Occipital lobe (tissue), 2 donors: ENCODE results near the gene RSAD2. TPM values are rescaled to one million over a fixed set of nuclear protein-coding genes. Genes with fewer than 3 reads are reported as not detected.
"Not testable (repeated sequence)": the region's sequence is repeated elsewhere in the genome, so short reads cannot be mapped to it uniquely, and the experiment has no call there.

ENCODE experiments used
- DNase-seq: peaks from one replicate; lab custom pipeline; 2025; lab: John Stamatoyannopoulos, UW
- total RNA-seq: library from RNA; depleted of rRNA; stranded (reverse); fragments of >200 nt; gene quantifications from one replicate; pipeline ENCODE4 v1.2.3, GENCODE V29; 2014

RSAD2 gene
- total RNA-seq = 6.9 TPM

- DNase-seq = no peak
These were observed at the start of gene RSAD2 for GRCh38 chr2:6877402-6878304. Gene RSAD2 (plus strand): TSS chr2:6877777. CDS start chr2:6877801, 24 bp downstream.

GRCh38 chr2:6828299-6828584 is 49.3 kb upstream of the RSAD2 start:
- DNase-seq = no peak

DNA sequence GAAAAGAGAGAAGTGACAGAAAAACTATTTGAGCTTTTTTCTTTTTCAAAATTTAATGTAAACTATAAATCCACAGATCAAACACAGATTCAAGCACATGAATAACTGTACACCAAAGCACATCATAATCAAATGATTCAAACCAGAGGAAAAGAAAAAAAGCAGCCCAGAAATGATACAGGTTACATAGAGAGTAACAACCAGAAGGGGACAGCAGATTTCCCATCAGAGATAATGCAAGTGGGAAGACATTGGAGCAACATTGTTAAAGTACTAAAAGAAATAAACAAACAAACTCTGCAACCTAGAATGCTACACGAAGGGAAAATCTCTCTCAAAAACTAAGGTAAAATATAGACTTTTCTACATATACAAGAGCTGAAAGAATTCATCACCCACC is 46.3 kb upstream of the RSAD2 start:
- no peak for DNase-seq

DNA sequence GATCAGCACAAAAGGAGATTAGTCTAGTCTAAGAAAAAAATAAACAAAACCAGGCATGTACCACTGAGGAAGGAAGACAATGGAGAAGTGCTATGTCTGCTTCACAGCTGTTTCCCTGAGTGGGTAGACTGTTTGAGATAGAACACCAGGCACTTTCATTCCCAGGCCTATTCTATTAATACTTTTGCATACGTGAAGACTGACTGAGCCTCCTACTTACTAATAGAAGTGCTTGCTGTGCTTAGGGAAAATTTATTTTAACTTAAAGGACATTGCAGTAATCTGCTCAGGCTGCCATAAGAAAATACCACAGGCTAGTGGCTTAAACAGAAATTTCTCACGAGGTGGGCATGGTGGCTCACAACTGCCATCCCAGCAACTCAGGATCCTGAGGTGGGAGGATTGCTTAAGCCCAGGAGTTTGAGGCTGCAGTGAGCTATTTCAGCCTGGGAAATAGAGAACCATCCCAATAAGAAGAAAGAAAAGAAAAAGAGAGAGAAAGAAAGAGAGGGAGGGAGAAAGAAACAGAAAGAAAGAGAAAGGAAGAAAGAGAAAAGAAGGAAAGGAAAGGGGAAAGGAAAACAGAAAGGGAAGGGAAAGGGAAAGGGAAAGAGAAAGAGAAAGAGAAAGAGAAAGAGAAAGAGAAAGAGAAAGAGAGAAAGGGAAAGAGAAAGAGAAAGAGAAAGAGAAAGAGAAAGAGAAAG is 44.8 kb upstream of the RSAD2 start:
- no peak for DNase-seq

- no peak for DNase-seq
These were observed 44.3 kb upstream of the RSAD2 start for GRCh38 chr2:6833300-6833604.

DNA sequence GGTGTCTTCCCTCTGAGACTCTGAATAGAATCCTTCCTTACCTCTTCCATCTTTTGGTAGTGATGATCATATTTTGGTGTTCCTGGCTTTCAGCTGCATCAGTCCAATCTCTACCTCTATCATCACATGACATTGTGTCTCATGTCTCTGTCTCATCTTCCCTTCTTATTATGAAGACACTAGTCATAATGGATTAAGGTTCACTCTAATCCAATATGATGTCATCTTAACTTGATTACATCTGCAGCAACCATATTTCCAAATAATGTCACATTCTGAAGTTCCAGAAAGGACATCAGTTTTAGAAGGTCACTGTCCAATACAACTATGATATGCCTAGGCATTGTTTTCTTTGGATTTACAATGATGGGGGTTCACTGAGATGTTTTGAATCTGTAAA is 43.4 kb upstream of the RSAD2 start:
- DNase-seq = no peak

- DNase-seq = no peak
These were observed 42.1 kb upstream of the RSAD2 start for GRCh38 chr2:6835467-6835866.

DNA sequence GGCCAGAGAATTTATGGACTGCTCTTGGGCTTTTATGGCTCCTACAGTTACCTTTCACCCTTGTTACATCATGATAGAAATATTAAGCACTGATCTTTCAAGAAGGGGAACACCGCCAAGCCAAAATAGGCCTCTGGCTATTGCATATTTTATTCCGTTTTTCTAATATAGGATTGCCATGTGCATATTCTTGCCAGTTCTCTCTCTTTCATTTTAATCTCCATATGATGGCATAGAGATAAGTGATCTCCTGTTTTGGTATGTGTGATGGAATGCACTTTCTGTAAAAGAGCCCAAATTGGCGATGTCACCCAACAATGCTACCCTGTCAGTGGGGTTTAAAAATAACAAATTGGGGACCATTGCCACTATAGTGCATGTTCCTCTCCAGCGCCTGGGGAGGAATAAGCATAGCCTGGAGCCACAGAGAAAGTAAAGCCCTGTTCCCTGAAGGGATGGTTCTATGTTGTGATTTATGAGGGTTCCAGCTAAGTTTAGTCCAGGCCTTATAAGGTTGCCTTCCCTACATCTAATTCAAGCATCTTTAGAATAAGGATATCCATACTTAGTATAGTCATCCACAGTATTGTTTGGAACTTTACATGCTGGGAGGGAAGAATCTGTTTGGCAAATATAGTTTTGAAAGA is 38.8 kb upstream of the RSAD2 start:
- no peak for DNase-seq

GRCh38 chr2:6841537-6842287 is 35.9 kb upstream of the RSAD2 start:
- no peak for DNase-seq

- DNase-seq = no peak
These were observed 32.3 kb upstream of the RSAD2 start for GRCh38 chr2:6845312-6845711.

GRCh38 chr2:6845903-6846302 is 31.7 kb upstream of the RSAD2 start:
- no peak for DNase-seq

DNA sequence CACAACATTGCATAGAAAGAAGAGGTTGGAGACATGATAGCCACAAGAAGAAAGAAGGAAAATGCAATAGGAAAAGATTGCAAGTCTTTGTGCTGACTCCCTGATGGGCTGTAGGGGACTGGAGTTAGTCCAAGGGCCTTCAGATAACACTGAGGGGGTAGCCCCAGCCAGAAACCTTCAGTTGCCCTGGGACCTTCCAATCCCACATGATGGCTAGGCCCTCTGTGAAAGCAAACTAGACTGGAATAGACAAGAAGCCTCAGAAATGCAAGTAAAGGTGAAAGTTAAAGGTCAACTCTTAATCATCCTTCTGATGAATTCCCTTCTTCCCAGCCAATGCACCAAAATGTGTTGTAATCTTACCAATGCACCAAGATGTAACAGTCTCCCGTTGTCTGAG is 31.0 kb upstream of the RSAD2 start:
- no peak for DNase-seq

GRCh38 chr2:6846967-6847681 is 30.5 kb upstream of the RSAD2 start:
- no peak for DNase-seq

- DNase-seq = no peak
These were observed 25.4 kb upstream of the RSAD2 start for GRCh38 chr2:6852195-6852594.

DNA sequence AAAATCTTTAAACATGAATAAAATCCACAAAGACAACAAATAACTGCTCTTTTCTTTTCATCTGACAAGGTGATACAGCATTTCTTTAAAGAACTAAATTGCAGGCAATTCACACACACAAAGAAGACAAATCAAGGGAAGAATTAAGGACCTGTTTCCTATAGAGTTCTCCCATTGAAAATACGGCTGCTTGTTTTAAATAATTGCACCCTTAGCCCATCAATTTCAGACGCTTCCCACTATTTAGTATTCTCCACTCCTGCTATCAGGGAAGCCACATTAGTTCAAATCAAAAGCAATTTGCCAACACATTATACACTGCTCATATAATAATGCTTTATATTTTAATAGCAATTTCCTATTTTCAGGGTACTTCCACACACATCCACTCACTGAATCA is 23.2 kb upstream of the RSAD2 start:
- no peak for DNase-seq

- no peak for DNase-seq
These were observed 21.6 kb upstream of the RSAD2 start for GRCh38 chr2:6855860-6856547.

DNA sequence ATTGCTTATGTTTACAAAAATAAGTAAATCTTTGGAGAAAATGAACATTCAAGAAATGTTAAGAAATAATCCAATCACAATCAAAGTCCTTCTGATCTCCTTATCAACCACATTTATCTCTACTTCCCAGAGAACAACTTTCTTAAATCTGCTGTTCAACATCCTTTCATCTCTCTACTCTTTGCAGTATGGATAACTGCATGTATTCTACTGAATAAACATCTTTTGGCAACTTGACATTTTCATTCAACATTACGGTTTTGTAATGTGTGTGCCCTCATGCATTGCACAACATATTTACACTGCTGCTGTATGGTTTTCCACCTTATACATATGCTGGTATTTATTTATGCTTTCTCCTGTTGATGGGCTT is 21.0 kb upstream of the RSAD2 start:
- DNase-seq = no peak

DNA sequence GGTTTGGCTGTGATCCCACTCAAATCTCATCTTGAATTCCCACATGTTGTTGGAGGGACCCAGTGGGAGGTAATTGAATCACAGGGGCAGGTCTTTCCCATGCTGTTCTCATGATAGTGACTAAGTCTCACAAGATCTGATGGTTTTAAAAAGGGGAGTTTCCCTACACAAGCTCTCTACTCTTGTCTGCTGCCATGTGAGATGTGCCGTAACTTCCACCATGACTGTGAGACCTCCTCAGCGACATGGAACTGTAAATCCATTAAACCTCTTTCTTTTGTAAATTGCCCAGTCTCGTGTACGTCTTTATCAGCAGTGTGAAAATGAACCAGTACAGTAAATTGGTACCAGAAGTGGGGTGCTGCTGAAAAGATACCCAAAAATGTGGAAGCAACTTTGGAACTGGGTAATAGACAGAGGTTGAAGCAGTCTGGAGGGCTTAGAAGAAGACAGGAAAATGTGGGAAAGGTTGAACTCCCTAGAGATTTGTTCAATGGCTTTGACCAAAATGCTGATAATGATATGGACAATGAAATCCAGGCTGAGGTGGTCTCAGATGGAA is 19.0 kb upstream of the RSAD2 start:
- DNase-seq = not testable (repeated sequence)

- DNase-seq = no peak
These were observed 17.3 kb upstream of the RSAD2 start for GRCh38 chr2:6860296-6860695.

DNA sequence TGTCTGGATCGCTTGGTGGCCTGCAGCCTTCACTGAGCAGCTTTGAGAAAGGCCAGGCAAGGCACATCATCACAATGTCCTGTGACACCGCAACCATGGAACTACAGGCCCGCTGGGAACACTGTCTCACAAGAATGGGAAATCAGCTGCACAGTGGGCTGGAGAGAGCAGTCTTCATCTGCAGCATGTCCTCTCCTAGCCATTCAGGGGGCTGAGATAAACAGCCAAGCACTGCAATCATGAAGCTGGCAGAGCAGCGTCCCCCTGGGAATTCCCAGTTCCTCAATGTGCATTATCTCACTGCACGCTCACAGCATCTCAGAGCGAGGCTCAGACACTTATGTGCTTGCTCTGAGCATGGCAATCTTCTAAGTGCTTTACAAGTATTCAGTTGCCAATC is 13.8 kb upstream of the RSAD2 start:
- DNase-seq = no peak
